Stimulated activated CD8-positive, alpha-beta memory T cell treated with anti-CD3 and anti-CD28 coated beads, Interleukin-4, amount 100 ng/mL, for 24 hours (primary cell): ENCODE measurements around the gene PHKA2.

Source experiments
- DNase-seq: peaks from one replicate; pipeline ENCODE4 v3.0.0-alpha.2; 2020; ENCODE audit warnings: low read depth

Gene PHKA2

DNA sequence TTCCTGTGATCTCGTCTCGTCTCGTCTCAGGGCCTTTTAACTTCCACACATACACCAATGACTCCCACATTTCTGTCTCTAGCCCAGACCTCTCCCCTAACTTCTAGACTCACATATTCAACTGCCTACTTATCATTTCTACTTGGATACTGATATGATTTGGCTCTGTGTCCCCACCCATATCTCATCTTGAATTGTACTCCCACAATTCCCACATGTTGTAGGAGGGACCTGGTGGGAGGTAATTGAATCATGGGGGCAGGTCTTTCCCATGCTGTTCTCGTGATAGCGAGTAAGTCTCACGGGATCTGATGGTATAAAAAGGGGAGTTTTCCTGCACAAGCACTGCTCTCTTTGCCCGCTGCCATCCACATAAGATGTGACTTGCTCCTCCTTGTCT, 8.9 kb downstream of the PHKA2 start:
- no peak for DNase-seq

- DNase-seq: no peak
Observed at GRCh38 chrX:18973527-18974192, 10.3 kb downstream of the PHKA2 start.

DNA sequence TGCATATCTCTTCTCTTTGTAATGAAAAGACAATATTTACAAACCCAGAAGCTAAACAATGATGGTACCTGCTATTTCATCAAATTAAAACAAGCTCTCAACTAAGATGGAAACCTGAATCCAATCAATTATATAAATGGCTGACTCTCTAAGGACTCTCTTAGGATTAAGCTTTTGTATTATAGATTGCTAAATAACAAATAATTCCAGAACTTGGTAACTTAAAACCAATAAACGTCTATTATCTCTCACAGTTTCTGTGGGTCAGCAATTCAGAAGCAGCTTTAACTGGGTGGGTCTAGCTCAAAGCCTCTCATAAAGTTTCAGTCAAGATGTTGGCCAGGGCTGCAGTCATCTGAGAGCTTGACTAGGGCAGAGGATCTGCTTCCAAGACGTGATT, 12.4 kb downstream of the PHKA2 start:
- DNase-seq: no peak

- DNase-seq: no peak
Observed at GRCh38 chrX:18970465-18970864, 13.4 kb downstream of the PHKA2 start.

- no peak for DNase-seq
Observed at GRCh38 chrX:18966624-18967023, 17.3 kb downstream of the PHKA2 start.

- DNase-seq: no peak
Observed at GRCh38 chrX:18964901-18965300, 19.0 kb downstream of the PHKA2 start.

GRCh38 chrX:18964026-18964425, 19.9 kb downstream of the PHKA2 start:
- no peak for DNase-seq

DNA sequence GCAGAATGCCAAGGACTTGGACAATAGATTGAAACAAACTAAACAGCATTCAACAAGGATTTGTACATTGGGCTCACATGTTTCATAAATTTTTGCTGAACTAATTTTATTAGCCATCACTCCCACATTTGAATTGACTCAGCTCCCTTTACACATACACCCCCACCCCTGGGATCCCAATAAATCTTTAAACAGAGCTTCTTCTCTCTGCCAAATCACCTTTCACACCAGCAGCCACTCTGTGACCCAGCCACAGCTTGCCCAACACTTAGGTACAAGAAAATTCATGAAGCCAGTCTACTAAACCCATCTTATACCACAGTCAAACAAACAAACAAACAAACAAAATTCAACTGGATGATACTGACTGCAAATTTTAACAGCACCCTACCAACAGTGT, 21.6 kb downstream of the PHKA2 start:
- no peak for DNase-seq

GRCh38 chrX:18961686-18962085, 22.2 kb downstream of the PHKA2 start:
- DNase-seq: no peak

GRCh38 chrX:18956303-18957032, 27.4 kb downstream of the PHKA2 start:
- DNase-seq: no peak

- no peak for DNase-seq
Observed at GRCh38 chrX:18955676-18956075, 28.2 kb downstream of the PHKA2 start.

- no peak for DNase-seq
Observed at GRCh38 chrX:18951032-18951431, 32.9 kb downstream of the PHKA2 start.

DNA sequence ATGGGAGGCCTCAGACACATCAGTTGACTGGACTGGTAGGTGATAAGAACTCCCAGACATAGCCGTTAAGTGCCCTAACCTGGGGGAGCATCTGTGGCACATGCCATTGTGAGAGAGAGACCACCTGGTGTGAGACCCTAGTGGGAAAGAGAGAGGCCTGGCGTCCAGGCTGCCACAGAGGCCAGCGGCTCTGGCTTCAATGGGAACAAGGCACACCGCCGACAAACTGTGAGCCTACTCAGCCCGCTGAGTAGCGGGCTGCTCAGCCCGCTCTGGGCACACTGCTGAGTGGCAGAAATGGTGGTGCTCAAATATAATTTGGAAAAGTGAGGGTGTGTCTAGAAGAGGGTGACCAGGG, 34.0 kb downstream of the PHKA2 start:
- DNase-seq: no peak

DNA sequence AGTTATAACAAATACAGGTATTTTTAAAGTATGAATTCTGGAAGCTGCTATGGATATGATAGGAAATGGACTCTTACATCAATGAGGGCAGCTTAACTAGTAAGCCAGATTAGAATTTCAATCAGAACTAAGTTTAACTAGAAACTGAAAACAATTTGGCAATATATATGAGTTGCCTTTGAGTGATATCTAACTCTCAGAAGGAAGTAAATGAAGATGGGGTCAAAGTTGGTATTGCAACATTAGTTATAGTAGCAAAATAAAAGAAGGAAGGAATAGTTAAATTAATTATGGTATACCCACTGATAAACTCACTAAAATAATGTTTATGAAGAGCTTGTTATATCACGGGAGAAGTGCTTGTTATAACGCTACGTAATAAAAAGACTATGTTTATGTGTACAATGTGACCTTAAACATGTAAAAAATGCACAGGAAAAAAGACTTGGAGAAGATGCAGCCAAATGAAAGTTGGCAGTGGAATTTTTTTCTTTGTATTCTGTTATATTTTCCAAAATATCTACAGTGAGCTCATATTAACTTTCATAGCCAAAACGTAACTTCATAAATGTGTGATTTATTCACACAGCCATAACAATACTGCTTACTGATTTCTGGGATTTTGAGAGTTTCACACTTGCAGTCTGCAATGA, 34.5 kb downstream of the PHKA2 start:
- DNase-seq: no peak

DNA sequence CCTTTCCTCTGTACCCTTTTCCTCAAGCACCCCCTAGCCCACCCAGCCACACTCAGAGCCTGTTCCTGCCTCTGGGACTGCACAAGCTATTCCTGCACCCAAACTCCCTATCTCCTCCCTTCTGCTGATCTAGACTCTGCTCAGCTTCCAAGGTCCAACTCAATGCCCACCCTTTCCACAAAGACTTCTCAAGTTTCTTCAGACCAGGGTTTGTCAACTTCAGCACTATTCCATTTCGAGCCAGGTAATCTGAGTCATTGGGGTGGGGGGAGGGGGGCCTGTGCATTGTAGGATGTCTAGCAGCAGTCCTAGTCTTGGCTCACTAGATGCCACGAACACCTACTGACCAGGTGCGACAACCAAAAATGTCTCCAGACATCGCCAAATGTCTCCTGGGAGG, 37.3 kb downstream of the PHKA2 start:
- no peak for DNase-seq

- no peak for DNase-seq
Observed at GRCh38 chrX:18946157-18946556, 37.8 kb downstream of the PHKA2 start.

GRCh38 chrX:18945483-18945882, 38.4 kb downstream of the PHKA2 start:
- DNase-seq: no peak

DNA sequence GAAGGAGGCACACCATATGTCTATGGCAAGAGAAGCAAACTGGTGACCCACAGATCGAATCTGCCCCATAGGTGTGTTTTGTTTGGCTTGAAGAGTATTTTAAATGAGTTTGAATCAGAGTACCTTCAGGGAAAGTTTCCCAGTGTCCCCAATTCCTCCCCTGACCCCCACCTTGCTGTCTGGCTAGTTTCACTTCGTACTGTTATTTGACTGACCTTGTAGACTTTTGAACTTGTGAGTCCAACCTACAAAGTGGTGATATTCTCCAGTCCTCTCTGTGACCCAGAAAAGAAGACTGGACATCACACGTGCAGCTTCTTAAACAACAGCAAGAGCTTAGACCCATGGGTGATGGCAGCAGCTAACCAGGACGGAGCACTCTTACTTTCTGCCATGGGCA, 39.4 kb downstream of the PHKA2 start:
- DNase-seq: no peak

DNA sequence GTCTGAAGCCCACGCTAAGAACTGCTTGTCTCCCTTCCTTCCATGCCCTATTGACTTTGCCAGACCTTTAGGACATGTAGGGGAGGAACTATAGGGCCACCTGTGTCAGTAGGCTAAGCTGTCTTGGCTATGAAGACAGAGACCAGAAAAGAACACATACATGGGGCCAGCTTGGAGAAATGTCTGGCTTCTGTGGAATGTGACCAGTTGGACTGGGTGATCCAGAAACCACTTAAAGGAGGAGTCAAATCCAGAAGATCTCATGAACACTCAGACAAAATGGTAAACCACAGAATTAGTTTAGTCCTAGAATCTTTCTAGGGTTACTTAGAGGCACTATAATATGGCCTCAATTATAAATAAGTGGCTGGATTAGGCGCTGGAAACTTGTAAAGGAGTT, 42.0 kb downstream of the PHKA2 start:
- no peak for DNase-seq

DNA sequence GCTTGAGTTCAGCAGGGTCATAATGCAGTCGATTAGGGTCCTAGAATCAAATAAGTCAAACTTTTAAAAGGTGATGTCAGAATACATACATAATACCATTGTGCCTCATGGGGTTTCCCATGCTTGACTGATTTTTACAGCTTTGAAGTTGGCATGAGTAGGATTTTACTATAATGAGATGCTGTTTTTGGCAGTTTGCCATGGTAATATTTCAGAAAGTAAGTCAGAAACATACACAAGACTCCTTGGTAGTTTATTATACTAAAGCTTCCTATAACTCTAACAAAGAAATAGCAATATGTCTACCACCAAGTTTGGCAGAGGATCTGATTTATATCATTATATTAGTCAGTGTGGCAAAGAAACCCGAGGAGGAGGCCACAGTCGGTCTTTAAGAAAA, 45.2 kb downstream of the PHKA2 start:
- DNase-seq: no peak

DNA sequence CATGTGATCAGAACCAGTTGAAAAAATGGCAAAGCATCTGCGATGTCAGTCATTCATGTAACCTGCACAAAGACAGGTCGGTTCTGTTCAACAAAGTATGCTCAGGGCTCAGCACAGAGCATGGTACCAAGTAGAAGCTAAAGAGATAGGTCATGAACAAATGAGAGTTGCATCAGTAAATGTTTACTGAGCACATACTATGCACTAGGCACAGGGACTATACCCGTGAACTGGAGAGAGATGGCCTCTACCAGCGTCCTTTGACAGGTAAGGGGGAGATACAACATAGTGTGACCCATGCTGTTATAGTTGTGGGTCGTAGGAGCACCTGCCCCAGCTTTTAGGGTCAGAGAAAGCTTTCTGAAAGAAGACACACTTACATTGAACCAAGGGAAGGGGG, 46.7 kb downstream of the PHKA2 start:
- DNase-seq: no peak

- no peak for DNase-seq
Observed at GRCh38 chrX:18935893-18936292, 48.0 kb downstream of the PHKA2 start.

GRCh38 chrX:18934708-18935107, 49.2 kb downstream of the PHKA2 start:
- DNase-seq: no peak

DNA sequence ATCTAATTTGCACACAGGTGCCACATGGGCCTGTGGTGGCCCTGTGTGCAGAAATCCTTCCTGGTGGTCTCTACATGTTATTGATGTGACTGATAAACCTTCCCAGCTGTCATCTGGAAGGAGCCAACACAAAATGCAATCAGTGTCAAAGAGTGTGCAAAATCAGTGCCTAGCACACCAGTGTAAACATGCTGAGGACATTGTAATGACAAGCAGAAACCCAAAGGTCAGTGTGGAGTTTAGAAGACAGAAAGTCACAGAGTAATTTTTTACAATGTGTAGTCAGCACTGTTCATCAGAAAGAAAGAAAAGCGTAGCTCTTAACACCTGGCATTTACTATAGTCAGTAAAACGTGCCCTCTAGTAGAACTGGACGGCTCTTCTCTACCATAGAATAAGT, 50.3 kb downstream of the PHKA2 start:
- DNase-seq: no peak
